H9 (cell line): Measurements from ENCODE around the gene PREP. TPM values are rescaled to one million over a fixed set of nuclear protein-coding genes. Genes with fewer than 3 reads are reported as not detected.

ENCODE experiments used
- DNase-seq: peaks from one replicate; pipeline ENCODE4 v3.0.0-alpha.2; 2017
- H2AFZ ChIP-seq: one replicate; pipeline ENCODE4 v1.6.1; 2013; ENCODE audit warnings: mild to moderate bottlenecking, low read length, control low read depth, moderate library complexity
- H2AK5ac ChIP-seq: 2 replicates; pipeline ENCODE4 v1.6.1; 2013; ENCODE audit warnings: low read length, control low read depth, mixed read lengths; ENCODE audit not compliant: insufficient read length
- H2BK120ac ChIP-seq: one replicate; pipeline ENCODE4 v1.6.1; 2013; ENCODE audit warnings: low read depth, mild to moderate bottlenecking, low read length, control low read depth, inconsistent platforms; ENCODE audit not compliant: poor library complexity, severe bottlenecking
- H2BK12ac ChIP-seq: 2 replicates; pipeline ENCODE4 v1.6.1; 2013; ENCODE audit warnings: low read length, control low read depth, mixed read lengths, low read depth; ENCODE audit not compliant: insufficient read length
- H2BK15ac ChIP-seq: 2 replicates; pipeline ENCODE4 v1.6.1; 2013; ENCODE audit warnings: low read depth, low read length, control low read depth
- H2BK20ac ChIP-seq: one replicate; pipeline ENCODE4 v1.6.1; 2013; ENCODE audit warnings: low read depth, mild to moderate bottlenecking, low read length, control low read depth, inconsistent platforms; ENCODE audit not compliant: poor library complexity, severe bottlenecking
- H2BK5ac ChIP-seq: 2 replicates; pipeline ENCODE4 v1.6.1; 2013; ENCODE audit warnings: low read length, control low read depth, mixed read lengths; ENCODE audit not compliant: insufficient read length
- H3K14ac ChIP-seq: 2 replicates; pipeline ENCODE4 v1.6.1; 2013; ENCODE audit warnings: low read length, control low read depth; ENCODE audit not compliant: insufficient read depth
- H3K18ac ChIP-seq: 2 replicates; pipeline ENCODE4 v1.6.1; 2013; ENCODE audit warnings: low read depth, mild to moderate bottlenecking, mixed read lengths, low read length, control low read depth; ENCODE audit not compliant: insufficient read length
- H3K23ac ChIP-seq: 2 replicates; pipeline ENCODE4 v1.6.1; 2013; ENCODE audit warnings: low read length, control low read depth, mixed read lengths, low read depth; ENCODE audit not compliant: insufficient read length
- H3K23me2 ChIP-seq: 2 replicates; pipeline ENCODE4 v1.6.1; 2013; ENCODE audit warnings: low read depth, mild to moderate bottlenecking, mixed read lengths, low read length, control low read depth; ENCODE audit not compliant: insufficient read length, poor library complexity, severe bottlenecking
- H3K27ac ChIP-seq: 2 replicates; pipeline ENCODE4 v1.5.1; 2013; ENCODE audit warnings: low read length, control low read depth, mixed read lengths, low read depth; ENCODE audit not compliant: insufficient read length
- H3K27me3 ChIP-seq: 2 replicates; pipeline ENCODE4 v1.6.1; 2013; ENCODE audit warnings: low read length, control low read depth, inconsistent platforms; ENCODE audit not compliant: insufficient read depth
- H3K4ac ChIP-seq: 2 replicates; pipeline ENCODE4 v1.6.1; 2013; ENCODE audit warnings: low read depth, mild to moderate bottlenecking, control low read depth, inconsistent platforms, low read length, moderate library complexity
- H3K4me1 ChIP-seq: 2 replicates; pipeline ENCODE4 v1.6.1; 2013; ENCODE audit warnings: low read length, control low read depth, inconsistent platforms; ENCODE audit not compliant: insufficient read depth
- H3K4me2 ChIP-seq: 2 replicates; pipeline ENCODE4 v1.6.1; 2013; ENCODE audit warnings: low read length, control low read depth, mixed read lengths; ENCODE audit not compliant: insufficient read length, insufficient read depth
- H3K56ac ChIP-seq: 2 replicates; pipeline ENCODE4 v1.6.1; 2013; ENCODE audit warnings: low read depth, mild to moderate bottlenecking, mixed read lengths, low read length, control low read depth; ENCODE audit not compliant: insufficient read length
- H3K79me1 ChIP-seq: 2 replicates; pipeline ENCODE4 v1.6.1; 2013; ENCODE audit warnings: low read depth, mild to moderate bottlenecking, moderate library complexity, low read length, control low read depth, inconsistent platforms; ENCODE audit not compliant: insufficient read depth, poor library complexity, severe bottlenecking
- H3K79me2 ChIP-seq: 2 replicates; pipeline ENCODE4 v1.6.1; 2013; ENCODE audit warnings: low read length, control low read depth, inconsistent platforms; ENCODE audit not compliant: insufficient read depth
- H3K9ac ChIP-seq: 2 replicates; pipeline ENCODE4 v1.6.1; 2013; ENCODE audit warnings: low read length, control low read depth, mixed read lengths; ENCODE audit not compliant: insufficient read length; ENCODE audit errors: extremely low read depth
- H3K9me3 ChIP-seq: one replicate; pipeline ENCODE4 v1.6.1; 2013; ENCODE audit warnings: low read depth, low read length, inconsistent platforms; ENCODE audit not compliant: control insufficient read depth
- H3T11ph ChIP-seq: one replicate; pipeline ENCODE4 v1.6.1; 2013; ENCODE audit warnings: mild to moderate bottlenecking, low read length, control low read depth, inconsistent platforms
- H4K20me1 ChIP-seq: one replicate; pipeline ENCODE4 v1.6.1; 2013; ENCODE audit not compliant: control insufficient read depth, insufficient read length, insufficient read depth
- H4K5ac ChIP-seq: 2 replicates; pipeline ENCODE4 v1.6.1; 2013; ENCODE audit warnings: low read depth, mild to moderate bottlenecking, mixed read lengths, low read length, control low read depth; ENCODE audit not compliant: insufficient read length
- H4K8ac ChIP-seq: replicated peaks from 2 replicates; pipeline ENCODE4 v1.6.1; 2013; ENCODE audit warnings: low read length, control low read depth, mixed read lengths, low read depth; ENCODE audit not compliant: insufficient read length
- H4K91ac ChIP-seq: 2 replicates; pipeline ENCODE4 v1.6.1; 2013; ENCODE audit warnings: low read depth, mild to moderate bottlenecking, moderate library complexity, mixed read lengths, low read length, control low read depth; ENCODE audit not compliant: insufficient read length
- H3K27ac Mint-ChIP-seq, 3 experiments: 2 replicates in 2 of 3; 3 replicates in 1 of 3; pipeline ENCODE4 v1.8.0; 2020 to 2021; ENCODE audit warnings: mixed read lengths in 3 of 3, mild to moderate bottlenecking in 1 of 3, moderate library complexity in 1 of 3
- H3K27me3 Mint-ChIP-seq: 2 replicates; pipeline ENCODE4 v1.8.0; 2021; ENCODE audit warnings: low read depth, mild to moderate bottlenecking, moderate library complexity, mixed read lengths
- H3K36me3 Mint-ChIP-seq, 3 experiments: 2 replicates in 2 of 3; 3 replicates in 1 of 3; pipeline ENCODE4 v1.8.0; 2020 to 2021; ENCODE audit warnings: low read depth in 3 of 3, mixed read lengths in 3 of 3; ENCODE audit not compliant: insufficient read depth in 1 of 3
- H3K4me1 Mint-ChIP-seq, 2 experiments: 2 replicates each; pipeline ENCODE4 v1.8.0; 2020; ENCODE audit warnings: mixed read lengths in 2 of 2
- H3K4me3 Mint-ChIP-seq, 2 experiments: 2 replicates in 1 of 2; 3 replicates in 1 of 2; pipeline ENCODE4 v1.8.0; 2020 to 2021; ENCODE audit warnings: mild to moderate bottlenecking in 2 of 2, mixed read lengths in 2 of 2, moderate library complexity in 1 of 2
- H3K9me3 Mint-ChIP-seq, 2 experiments: 2 replicates in 1 of 2; 3 replicates in 1 of 2; pipeline ENCODE4 v1.8.0; 2020; ENCODE audit warnings: mild to moderate bottlenecking in 2 of 2, mixed read lengths in 2 of 2, moderate library complexity in 1 of 2
- WGBS: extraction: QIAGEN DNeasy Blood & Tissue Kit; methylation state at CpG from one replicate; pipeline ENCODE4 v1.1.7; 2013; ENCODE audit warnings: missing lambda C conversion rate, low lambda C conversion rate, mixed read lengths; ENCODE audit not compliant: insufficient read length; ENCODE audit errors: extremely low coverage; 5-methylcytosine and 5-hydroxymethylcytosine counted together
- total RNA-seq: library from RNA; stranded (reverse); gene quantifications from 2 replicates; pipeline ENCODE4 v1.2.1, GENCODE V29; 2021
- TF ChIP-seq, protein P1 (sequence below): fragments of 200-600 bp; sonication (generic); conservative IDR thresholded peaks from 3 replicates; pipeline ENCODE4 v1.8.0; 2021; ENCODE audit warnings: antibody characterized with exemption, mild to moderate bottlenecking

PREP gene
- total RNA-seq, 1 experiment from 2014 or later, result 54.0 TPM

DNA sequence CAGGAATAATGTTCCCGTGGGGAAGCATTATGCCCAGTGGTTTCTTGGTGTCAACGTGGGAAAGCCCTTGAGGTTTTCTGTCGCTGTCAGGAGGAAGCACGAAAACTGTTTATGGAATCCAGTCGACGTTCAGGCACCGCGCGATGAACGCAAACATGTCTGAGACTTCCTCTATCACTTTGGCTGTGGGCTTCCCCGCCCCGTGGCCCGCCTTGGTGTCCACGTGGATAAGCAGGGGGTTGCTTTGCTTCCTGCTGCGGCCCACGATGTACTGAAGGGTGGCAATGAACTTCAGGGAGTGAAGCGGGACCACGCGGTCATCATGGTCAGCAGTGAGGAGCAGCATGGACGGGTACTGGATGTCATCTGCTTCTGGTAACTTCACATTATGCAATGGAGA lies 124.8 kb downstream of the PREP start:
- H3K36me3 Mint-ChIP-seq, result peaks cover 24 to 47% (median 46%) of the 10 kb centered on the region in 3 experiments; a peak in 6 of 7 replicates
- Histone ChIP-seq H3K23me2 (no peaks in the 10 kb centered on the region), H3K27ac (no peak overlapping the region), H3K4me1 (no peaks in the 10 kb centered on the region), H2BK120ac (no peak overlapping the region), H3K4ac (no peak overlapping the region), H3K79me2 (no peaks in the 10 kb centered on the region), H3T11ph (no peak overlapping the region), H2AFZ (no peak overlapping the region), H2BK5ac (no peak overlapping the region), H2BK15ac (no peak overlapping the region), H3K79me1 (no peaks in the 10 kb centered on the region), H3K18ac (no peak overlapping the region), H4K5ac (no peak overlapping the region), H3K4me2 (no peak overlapping the region), H4K8ac (no peak overlapping the region), H2BK12ac (no peak overlapping the region), H2BK20ac (no peak overlapping the region), H4K91ac (no peak overlapping the region), H3K14ac (no peak overlapping the region), H3K23ac (no peak overlapping the region), H3K56ac (no peak overlapping the region), H3K9ac (no peak overlapping the region), H3K9me3 (no peaks in the 10 kb centered on the region), H2AK5ac (no peak overlapping the region), H3K27me3 (no peaks in the 10 kb centered on the region), H4K20me1 (no peaks in the 10 kb centered on the region)
- no peaks in the 10 kb centered on the region for H3K9me3 Mint-ChIP-seq
- H3K27ac Mint-ChIP-seq, result no peak overlapping the region
- H3K27me3 Mint-ChIP-seq, result no peaks in the 10 kb centered on the region
- DNase-seq, result no peak
- H3K4me1 Mint-ChIP-seq, result peaks cover 10 to 13% of the 10 kb centered on the region in 2 experiments
- TF ChIP-seq, protein P1, sequence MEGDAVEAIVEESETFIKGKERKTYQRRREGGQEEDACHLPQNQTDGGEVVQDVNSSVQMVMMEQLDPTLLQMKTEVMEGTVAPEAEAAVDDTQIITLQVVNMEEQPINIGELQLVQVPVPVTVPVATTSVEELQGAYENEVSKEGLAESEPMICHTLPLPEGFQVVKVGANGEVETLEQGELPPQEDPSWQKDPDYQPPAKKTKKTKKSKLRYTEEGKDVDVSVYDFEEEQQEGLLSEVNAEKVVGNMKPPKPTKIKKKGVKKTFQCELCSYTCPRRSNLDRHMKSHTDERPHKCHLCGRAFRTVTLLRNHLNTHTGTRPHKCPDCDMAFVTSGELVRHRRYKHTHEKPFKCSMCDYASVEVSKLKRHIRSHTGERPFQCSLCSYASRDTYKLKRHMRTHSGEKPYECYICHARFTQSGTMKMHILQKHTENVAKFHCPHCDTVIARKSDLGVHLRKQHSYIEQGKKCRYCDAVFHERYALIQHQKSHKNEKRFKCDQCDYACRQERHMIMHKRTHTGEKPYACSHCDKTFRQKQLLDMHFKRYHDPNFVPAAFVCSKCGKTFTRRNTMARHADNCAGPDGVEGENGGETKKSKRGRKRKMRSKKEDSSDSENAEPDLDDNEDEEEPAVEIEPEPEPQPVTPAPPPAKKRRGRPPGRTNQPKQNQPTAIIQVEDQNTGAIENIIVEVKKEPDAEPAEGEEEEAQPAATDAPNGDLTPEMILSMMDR, result no peak
- H3K4me3 Mint-ChIP-seq, result no peak overlapping the region
- no CpG with 5 or more reads among the region's 20 CpGs for WGBS
